Ovary (tissue), 3 donors: ENCODE data around the gene SLC35F4.
"Not testable (repeated sequence)": the region's sequence is repeated elsewhere in the genome, so short reads cannot be mapped to it uniquely, and the experiment has no call there.

Experiments
- EP300 ChIP-seq: sonication (generic); formaldehyde crosslinking; IDR thresholded peaks from one replicate; pipeline ENCODE4 v1.6.1; 2017; ENCODE audit warnings: antibody characterized with exemption
- POLR2A ChIP-seq: fragments of 450-650 bp; IDR thresholded peaks from one replicate; pipeline ENCODE4 v1.6.1; 2017; ENCODE audit warnings: antibody characterized with exemption, mild to moderate bottlenecking, moderate library complexity
- TF ChIP-seq, protein P1 (sequence below), 3 donors: fragments of 450-650 bp in 2 of 3; fragments of 200-600 bp in 1 of 3; IDR thresholded peaks; one replicate each; pipeline versions ENCODE4 v1.5.1 to v1.8.0; 2016 to 2022; ENCODE audit warnings: antibody characterized with exemption in 3 of 3, mild to moderate bottlenecking in 1 of 3
- donor health status: DM: no; HTN: no; CAD: no.

DNA sequence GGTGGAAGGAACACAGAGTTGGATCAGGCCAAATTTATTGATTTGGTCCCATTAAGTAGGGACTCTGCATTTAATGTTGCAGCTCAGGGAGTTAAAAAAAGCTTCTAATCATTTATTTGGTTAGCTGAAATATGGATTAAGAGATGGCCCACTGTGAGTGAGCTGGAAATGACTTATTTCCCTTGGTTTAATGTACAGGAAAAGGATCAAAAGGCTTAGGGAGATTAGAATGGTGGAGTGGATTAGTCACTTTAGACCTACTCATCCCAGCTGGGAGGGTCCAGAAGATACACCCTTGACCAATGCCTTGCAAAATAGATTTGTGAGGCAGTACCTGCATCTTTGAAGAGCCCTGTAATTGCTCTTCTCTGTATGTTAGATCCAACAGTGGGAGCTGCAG is 143.8 kb downstream of the SLC35F4 start:
- TF ChIP-seq, protein P1, sequence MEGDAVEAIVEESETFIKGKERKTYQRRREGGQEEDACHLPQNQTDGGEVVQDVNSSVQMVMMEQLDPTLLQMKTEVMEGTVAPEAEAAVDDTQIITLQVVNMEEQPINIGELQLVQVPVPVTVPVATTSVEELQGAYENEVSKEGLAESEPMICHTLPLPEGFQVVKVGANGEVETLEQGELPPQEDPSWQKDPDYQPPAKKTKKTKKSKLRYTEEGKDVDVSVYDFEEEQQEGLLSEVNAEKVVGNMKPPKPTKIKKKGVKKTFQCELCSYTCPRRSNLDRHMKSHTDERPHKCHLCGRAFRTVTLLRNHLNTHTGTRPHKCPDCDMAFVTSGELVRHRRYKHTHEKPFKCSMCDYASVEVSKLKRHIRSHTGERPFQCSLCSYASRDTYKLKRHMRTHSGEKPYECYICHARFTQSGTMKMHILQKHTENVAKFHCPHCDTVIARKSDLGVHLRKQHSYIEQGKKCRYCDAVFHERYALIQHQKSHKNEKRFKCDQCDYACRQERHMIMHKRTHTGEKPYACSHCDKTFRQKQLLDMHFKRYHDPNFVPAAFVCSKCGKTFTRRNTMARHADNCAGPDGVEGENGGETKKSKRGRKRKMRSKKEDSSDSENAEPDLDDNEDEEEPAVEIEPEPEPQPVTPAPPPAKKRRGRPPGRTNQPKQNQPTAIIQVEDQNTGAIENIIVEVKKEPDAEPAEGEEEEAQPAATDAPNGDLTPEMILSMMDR (IDR thresholded peaks at IDR 0.05), result not testable (repeated sequence)
- not testable (repeated sequence) for TF ChIP-seq POLR2A, EP300
